IMR-90 (cell line): Measurements from ENCODE around the gene IGHMBP2. TPM values are rescaled to one million over a fixed set of nuclear protein-coding genes. Genes with fewer than 3 reads are reported as not detected.

ENCODE experiments used
- ATAC-seq: fragments of 200-7000 bp; cut with Tn5 transposase; 2 replicates; pipeline ENCODE4 v1.9.1; 2020; ENCODE audit warnings: low read depth, mild to moderate bottlenecking, moderate library complexity
- BruUV-seq: library from RNA; stranded (reverse); fragments of 400-500 nt; replicated peaks from 2 replicates; lab custom pipeline; 2021; lab: Mats Ljungman, UMichigan
- CTCF ChIA-PET: fragments of 300-600 bp; formaldehyde crosslinking; extraction: SDS; loops from one replicate; lab custom pipeline; 2021; ENCODE audit warnings: antibody characterized with exemption; lab: Yijun Ruan, JAX
- POLR2A ChIA-PET: fragments of 300-600 bp; sonication (Branson Sonifier 250); formaldehyde crosslinking; loops from one replicate; lab custom pipeline; 2022; ENCODE audit warnings: antibody characterized with exemption; ENCODE audit not compliant: unreplicated experiment; lab: Charles Lee
- DNase-seq: peaks from one replicate; pipeline ENCODE4 v3.0.0; 2013
- H2AFZ ChIP-seq: replicated peaks from 2 replicates; pipeline ENCODE3; 2013; ENCODE audit warnings: low read length, mild to moderate bottlenecking; ENCODE audit not compliant: poor library complexity
- H2AK5ac ChIP-seq: 2 replicates; pipeline ENCODE4 v1.6.1; 2013; ENCODE audit warnings: low read depth, low read length, inconsistent platforms
- H2AK9ac ChIP-seq: replicated peaks from 2 replicates; pipeline ENCODE3; 2013; ENCODE audit warnings: mild to moderate bottlenecking, low read depth, low read length, moderate library complexity; ENCODE audit not compliant: poor library complexity
- H2BK120ac ChIP-seq: 2 replicates; pipeline ENCODE4 v1.6.1; 2013; ENCODE audit warnings: low read depth, low read length, inconsistent platforms
- H2BK15ac ChIP-seq: 3 replicates; pipeline ENCODE4 v1.6.1; 2013; ENCODE audit warnings: low read depth, low read length, inconsistent platforms
- H2BK20ac ChIP-seq: 2 replicates; pipeline ENCODE4 v1.6.1; 2013; ENCODE audit warnings: low read depth, mild to moderate bottlenecking, inconsistent platforms, low read length, moderate library complexity
- H2BK5ac ChIP-seq: 2 replicates; pipeline ENCODE4 v1.6.1; 2013; ENCODE audit warnings: mild to moderate bottlenecking, low read depth, low read length, inconsistent platforms; ENCODE audit not compliant: poor library complexity, severe bottlenecking
- H3K14ac ChIP-seq: replicated peaks from 2 replicates; pipeline ENCODE4 v1.6.1; 2013; ENCODE audit warnings: low read depth, low read length, inconsistent platforms
- H3K18ac ChIP-seq: 2 replicates; pipeline ENCODE4 v1.6.1; 2013; ENCODE audit warnings: low read depth, low read length, control low read depth
- H3K23ac ChIP-seq: 2 replicates; pipeline ENCODE4 v1.6.1; 2013; ENCODE audit warnings: low read depth, low read length, inconsistent platforms
- H3K27ac ChIP-seq: 2 replicates; pipeline ENCODE4 v1.5.1; 2013; ENCODE audit warnings: mild to moderate bottlenecking, control low read depth, low read length; ENCODE audit not compliant: insufficient read depth
- H3K27me3 ChIP-seq: 2 replicates; pipeline ENCODE4 v1.6.1; 2013; ENCODE audit warnings: low read length; ENCODE audit not compliant: control insufficient read depth, insufficient read depth
- H3K36me3 ChIP-seq: 2 replicates; pipeline ENCODE4 v1.6.1; 2013; ENCODE audit warnings: low read length, mixed read lengths; ENCODE audit not compliant: control insufficient read depth, insufficient read depth
- H3K4ac ChIP-seq: 2 replicates; pipeline ENCODE4 v1.6.1; 2013; ENCODE audit warnings: low read depth, low read length, inconsistent platforms
- H3K4me1 ChIP-seq: 2 replicates; pipeline ENCODE4 v1.6.1; 2013; ENCODE audit warnings: low read length, mixed read lengths; ENCODE audit not compliant: control insufficient read depth, insufficient read depth
- H3K4me2 ChIP-seq: 2 replicates; pipeline ENCODE4 v1.6.1; 2013; ENCODE audit warnings: low read depth, mild to moderate bottlenecking, control low read depth, low read length, moderate library complexity
- H3K4me3 ChIP-seq: 2 replicates; pipeline ENCODE4 v1.5.1; 2013; ENCODE audit warnings: low read depth, mild to moderate bottlenecking, control low read depth, low read length, moderate library complexity; ENCODE audit not compliant: insufficient read depth
- H3K56ac ChIP-seq: 2 replicates; pipeline ENCODE4 v1.6.1; 2013; ENCODE audit warnings: low read length, inconsistent platforms; ENCODE audit not compliant: insufficient read depth; ENCODE audit errors: extremely low read depth
- H3K79me1 ChIP-seq, 2 experiments: 2 replicates each; pipeline ENCODE4 v1.6.1; 2013; ENCODE audit warnings: low read length in 2 of 2, inconsistent platforms in 1 of 2, low read depth in 1 of 2
- H3K9ac ChIP-seq: 2 replicates; pipeline ENCODE4 v1.6.1; 2013; ENCODE audit warnings: low read depth, low read length, control low read depth
- H3K9me1 ChIP-seq: 2 replicates; pipeline ENCODE4 v1.6.1; 2013; ENCODE audit warnings: low read length, inconsistent platforms; ENCODE audit not compliant: insufficient read depth
- H3K9me3 ChIP-seq: 2 replicates; pipeline ENCODE4 v1.6.1; 2013; ENCODE audit warnings: low read length; ENCODE audit not compliant: control insufficient read depth, insufficient read depth
- H4K20me1 ChIP-seq: 2 replicates; pipeline ENCODE4 v1.6.1; 2013; ENCODE audit warnings: low read length, inconsistent platforms; ENCODE audit not compliant: insufficient read depth
- H4K5ac ChIP-seq: 2 replicates; pipeline ENCODE4 v1.6.1; 2013; ENCODE audit warnings: mild to moderate bottlenecking, low read depth, low read length, control low read depth
- H4K8ac ChIP-seq, 2 experiments: 2 replicates each; pipeline ENCODE4 v1.6.1; 2013; ENCODE audit warnings: low read depth in 2 of 2, low read length in 2 of 2, control low read depth in 1 of 2, inconsistent platforms in 1 of 2
- H4K91ac ChIP-seq: 2 replicates; pipeline ENCODE4 v1.6.1; 2013; ENCODE audit warnings: low read depth, low read length, inconsistent platforms; ENCODE audit not compliant: insufficient read depth
- FOS ChIP-seq: fragments of 150-350 bp; IDR thresholded peaks from 2 replicates; pipeline ENCODE4 v1.6.1; 2016; ENCODE audit warnings: low read depth, low read length
- MAFK ChIP-seq: IDR thresholded peaks from 2 replicates; pipeline ENCODE4 v1.6.1; 2012; ENCODE audit warnings: low read depth, low read length, improper control_type of control experiment
- MAZ ChIP-seq: IDR thresholded peaks from 2 replicates; pipeline ENCODE4 v1.6.1; 2012; ENCODE audit warnings: low read depth, mild to moderate bottlenecking, low read length, improper control_type of control experiment, moderate library complexity, borderline replicate concordance
- WGBS, 2 experiments: methylation state at CpG; one replicate each; pipeline versions ENCODE4 v1.1.5 to v1.1.7; 2013; ENCODE audit warnings: missing lambda C conversion rate in 2 of 2; ENCODE audit not compliant: insufficient read length in 1 of 2; ENCODE audit errors: extremely low coverage in 2 of 2; 5-methylcytosine and 5-hydroxymethylcytosine counted together
- dilution Hi-C: fragments of 300-500 bp; cut with HindIII; formaldehyde crosslinking; loops from one replicate; pipeline ENCODE4 v1.14.3; 2018; ENCODE audit warnings: low sequenced_read_pairs; ENCODE audit not compliant: unreplicated experiment
- in situ Hi-C: fragments of 300-500 bp; cut with MboI; formaldehyde crosslinking; loops from 3 replicates; pipeline ENCODE4 v1.14.3; 2019; ENCODE audit warnings: low sequenced_read_pairs, inconsistent platforms, mixed read lengths
- intact Hi-C: fragments of 100-400 bp; cut with micrococcal nuclease; formaldehyde crosslinking; loops from 2 replicates; pipeline ENCODE4 v1.10.0; 2022
- polyA plus RNA-seq, 3 experiments: library from polyadenylated mRNA; depleted of rRNA; stranded (reverse); fragments of >200 nt; gene quantifications; 2 replicates each; pipeline ENCODE4 v1.2.3, GENCODE V29; 2012; ENCODE audit warnings: low replicate concordance in 1 of 3
- total RNA-seq: library from RNA; depleted of rRNA; stranded (reverse); fragments of >200 nt; gene quantifications from 2 replicates; pipeline ENCODE4 v1.2.3, GENCODE V29; 2012
- TF ChIP-seq, protein P1 (sequence below): conservative IDR thresholded peaks from 2 replicates; pipeline ENCODE4 v1.5.1; 2012; ENCODE audit warnings: mild to moderate bottlenecking, low read depth, low read length, improper control_type of control experiment

IGHMBP2 gene
- total and polyA plus RNA-seq, 2 of the 4 experiments (the other 2 are of a cell fraction) = 4.5 to 11.1 TPM

DNA sequence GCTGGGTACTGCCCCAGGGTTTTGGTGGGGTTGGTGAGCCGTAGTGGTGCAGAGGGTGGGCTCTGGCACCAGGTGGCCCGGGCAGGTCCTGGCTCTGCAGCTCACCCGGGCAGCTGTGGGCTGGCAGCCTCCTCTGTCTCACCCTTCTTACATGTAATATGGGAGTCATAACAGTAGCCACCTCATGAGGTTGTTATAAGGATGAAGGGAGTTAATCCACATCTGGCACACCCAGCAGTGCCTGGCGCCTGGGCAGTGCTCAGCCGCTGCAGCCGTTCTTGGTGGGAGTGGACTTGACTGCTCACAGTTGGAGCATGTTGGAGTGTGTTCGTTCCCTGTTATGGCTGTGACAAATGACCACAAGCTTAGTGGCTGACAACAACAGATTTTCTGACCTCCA, 28.7 kb downstream of the IGHMBP2 start:
- Histone ChIP-seq H3K27ac (no peak overlapping the region), H2BK120ac (no peak overlapping the region), H2BK20ac (no peak overlapping the region), H3K4ac (no peak overlapping the region), H3K9me3 (no peaks in the 10 kb centered on the region), H4K20me1 (no peaks in the 10 kb centered on the region), H3K9ac (no peak overlapping the region), H4K5ac (no peak overlapping the region), H3K36me3 (peaks cover 69% of the 10 kb centered on the region), H2AK9ac (no peak overlapping the region), H3K27me3 (no peaks in the 10 kb centered on the region), H3K18ac (no peak overlapping the region), H3K79me1 (peaks cover 2 to 7% of the 10 kb centered on the region in 2 experiments; a peak in 2 of 4 replicates), H3K9me1 (no peaks in the 10 kb centered on the region; the same call in 1 of the 2 replicates), H2BK15ac (no peak overlapping the region), H3K14ac (no peak overlapping the region), H3K4me1 (no peaks in the 10 kb centered on the region), H2AFZ (no peak overlapping the region), H4K91ac (no peak overlapping the region), H3K56ac (no peak overlapping the region), H4K8ac (no peak overlapping the region), H3K23ac (no peak overlapping the region), H3K4me3 (no peak overlapping the region), H2BK5ac (no peak overlapping the region), H2AK5ac (no peak overlapping the region), H3K4me2 (no peak overlapping the region)
- DNase-seq (no peak), ATAC-seq (no peak)
- dilution Hi-C loops (no loop called here), in situ Hi-C loops (loop anchor here (25.0 kb wide), 1 partner anchor 730 kb away; no protein-coding TSS in a partner anchor), intact Hi-C loops (no loop called here)
- CTCF ChIA-PET = no interaction called here
- BruUV-seq = no TSS peak
- no CpG with 5 or more reads among the region's 7 CpGs for WGBS, 2 experiments
- TF ChIP-seq MAFK (no peak), FOS (no peak), MAZ (no peak)
- TF ChIP-seq, protein P1, sequence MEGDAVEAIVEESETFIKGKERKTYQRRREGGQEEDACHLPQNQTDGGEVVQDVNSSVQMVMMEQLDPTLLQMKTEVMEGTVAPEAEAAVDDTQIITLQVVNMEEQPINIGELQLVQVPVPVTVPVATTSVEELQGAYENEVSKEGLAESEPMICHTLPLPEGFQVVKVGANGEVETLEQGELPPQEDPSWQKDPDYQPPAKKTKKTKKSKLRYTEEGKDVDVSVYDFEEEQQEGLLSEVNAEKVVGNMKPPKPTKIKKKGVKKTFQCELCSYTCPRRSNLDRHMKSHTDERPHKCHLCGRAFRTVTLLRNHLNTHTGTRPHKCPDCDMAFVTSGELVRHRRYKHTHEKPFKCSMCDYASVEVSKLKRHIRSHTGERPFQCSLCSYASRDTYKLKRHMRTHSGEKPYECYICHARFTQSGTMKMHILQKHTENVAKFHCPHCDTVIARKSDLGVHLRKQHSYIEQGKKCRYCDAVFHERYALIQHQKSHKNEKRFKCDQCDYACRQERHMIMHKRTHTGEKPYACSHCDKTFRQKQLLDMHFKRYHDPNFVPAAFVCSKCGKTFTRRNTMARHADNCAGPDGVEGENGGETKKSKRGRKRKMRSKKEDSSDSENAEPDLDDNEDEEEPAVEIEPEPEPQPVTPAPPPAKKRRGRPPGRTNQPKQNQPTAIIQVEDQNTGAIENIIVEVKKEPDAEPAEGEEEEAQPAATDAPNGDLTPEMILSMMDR = no peak
- POLR2A ChIA-PET = no interaction called here
